GM21786 (cell line): Measurements from ENCODE around the gene B4GALT1.
A peak's percentile ranks its signal among the peaks of the same experiment; 100 is the strongest.

Experiments
- ATAC-seq: cut with Tn5 transposase; IDR thresholded peaks from one replicate; pipeline ENCODE4 v1.9.1; 2021; ENCODE audit not compliant: unreplicated experiment

B4GALT1 gene

DNA sequence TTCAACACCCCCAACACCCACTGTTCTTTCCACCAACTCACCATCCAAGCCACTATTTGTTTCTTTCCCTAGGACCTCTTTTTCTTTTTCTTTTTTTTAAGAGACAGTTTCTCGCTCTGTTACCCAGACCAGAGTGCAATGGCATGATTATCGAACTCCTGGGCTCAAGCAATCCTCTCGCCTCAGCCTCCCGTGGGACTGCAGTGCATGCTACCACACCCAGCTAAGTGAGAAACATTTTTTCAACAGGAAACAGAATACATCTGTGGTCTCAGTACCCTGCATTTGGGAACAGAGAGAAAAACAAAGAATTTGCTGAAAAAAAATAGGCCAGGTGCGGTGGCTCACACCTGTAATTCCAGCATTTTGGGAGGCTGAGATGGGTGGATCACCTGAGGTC, 24.6 kb downstream of the B4GALT1 start:
- peak; percentile 35 for ATAC-seq

DNA sequence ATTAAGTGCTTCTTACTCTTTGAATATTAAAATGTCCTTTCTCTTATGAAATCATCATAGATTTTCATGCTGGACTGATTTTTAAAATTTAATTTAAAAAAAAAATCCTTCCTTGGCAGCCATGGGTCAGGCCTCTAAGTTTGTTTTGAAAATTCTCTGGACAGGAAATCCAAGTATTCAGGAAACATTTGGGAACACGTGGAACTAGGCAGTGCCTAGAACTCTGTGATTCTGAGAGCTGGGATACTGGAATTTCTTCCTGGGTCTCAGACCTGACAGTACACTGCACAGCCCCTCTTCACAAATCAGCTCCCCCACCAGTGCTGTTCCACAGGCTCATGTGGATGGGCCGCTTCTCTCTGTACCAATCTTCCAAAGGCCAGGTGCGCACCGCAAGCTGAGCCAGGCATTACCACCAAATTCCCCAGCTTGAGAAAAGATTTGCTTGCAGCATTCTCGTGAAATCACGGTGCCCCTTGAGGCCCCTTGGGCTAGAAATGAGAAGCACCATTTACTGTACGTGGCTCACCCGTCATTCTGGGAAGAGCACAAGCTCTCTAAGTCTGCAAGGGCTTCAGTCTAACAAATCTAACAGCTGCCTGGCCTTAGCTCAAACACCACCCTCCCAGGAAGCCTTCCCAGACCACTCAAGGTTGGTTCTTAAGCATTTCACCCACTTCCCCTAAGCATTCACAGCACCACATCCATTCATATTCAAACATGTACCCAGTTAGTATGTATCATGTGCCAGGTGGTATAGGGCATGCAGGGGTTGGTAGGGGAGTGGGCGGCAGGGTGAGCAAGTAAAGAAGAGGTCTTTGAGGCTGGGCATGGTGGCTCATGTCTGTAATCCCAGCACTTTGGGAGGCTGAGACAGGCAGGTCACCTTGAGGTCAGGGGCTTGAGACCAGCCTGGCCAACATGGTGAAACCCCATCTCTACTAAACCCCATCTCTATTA, 26.5 kb downstream of the B4GALT1 start:
- ATAC-seq = no peak

DNA sequence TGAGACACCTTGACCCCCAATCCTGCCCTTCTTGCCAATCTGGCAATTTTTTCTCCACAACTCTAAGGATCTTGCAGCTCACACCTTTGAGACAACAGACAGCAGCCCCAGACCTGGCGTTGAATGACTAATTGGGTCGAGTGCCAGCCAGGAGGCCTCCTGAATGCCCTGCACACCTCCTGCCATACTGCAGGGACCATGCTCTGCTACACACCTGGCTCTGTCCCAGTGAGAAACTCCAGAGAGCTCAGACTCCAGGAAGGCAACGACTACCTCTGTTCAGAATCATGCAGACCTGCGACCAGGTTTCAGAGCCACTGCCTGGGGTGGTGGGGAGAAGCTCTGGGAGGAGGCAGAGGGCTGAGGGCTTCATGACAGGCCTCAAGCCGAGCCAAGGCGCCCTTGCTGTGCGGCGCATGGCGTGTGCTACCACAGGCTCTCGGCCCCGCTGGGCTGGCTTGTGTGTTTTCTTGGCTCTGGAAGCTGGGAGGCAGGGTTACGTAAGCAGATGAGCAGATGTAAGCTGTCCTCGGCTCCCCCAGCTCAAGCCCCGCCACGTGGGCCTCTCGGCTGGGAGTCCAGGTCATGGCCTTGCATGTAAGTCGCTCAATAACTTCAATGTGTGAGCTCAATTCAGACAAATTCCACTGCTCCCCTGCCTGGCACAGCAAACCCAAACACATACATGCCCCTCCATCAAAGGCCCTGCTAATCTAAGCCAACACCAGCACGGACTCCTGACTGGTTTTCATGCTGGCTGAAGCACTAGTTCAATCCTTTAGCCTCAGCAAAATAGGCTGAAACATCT, 27.5 kb downstream of the B4GALT1 start:
- no peak for ATAC-seq

DNA sequence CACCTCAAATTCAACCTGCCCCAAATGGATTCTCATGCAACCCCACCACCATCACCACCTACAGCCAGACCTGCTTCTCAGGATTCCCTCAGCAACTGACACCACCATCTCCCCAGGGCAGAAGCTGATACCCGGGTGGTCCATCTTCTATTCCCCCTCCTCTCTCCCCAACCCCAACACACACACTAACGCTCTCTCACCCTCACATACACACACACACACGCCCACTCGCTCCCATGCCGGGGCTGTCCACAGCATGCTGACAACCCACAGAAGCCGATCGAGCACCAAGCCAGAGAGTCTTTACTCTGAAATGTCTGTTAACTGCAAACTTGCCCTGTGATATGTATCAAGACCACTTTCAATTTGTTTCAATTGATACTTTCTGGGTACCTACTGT, 28.4 kb downstream of the B4GALT1 start:
- no peak for ATAC-seq

DNA sequence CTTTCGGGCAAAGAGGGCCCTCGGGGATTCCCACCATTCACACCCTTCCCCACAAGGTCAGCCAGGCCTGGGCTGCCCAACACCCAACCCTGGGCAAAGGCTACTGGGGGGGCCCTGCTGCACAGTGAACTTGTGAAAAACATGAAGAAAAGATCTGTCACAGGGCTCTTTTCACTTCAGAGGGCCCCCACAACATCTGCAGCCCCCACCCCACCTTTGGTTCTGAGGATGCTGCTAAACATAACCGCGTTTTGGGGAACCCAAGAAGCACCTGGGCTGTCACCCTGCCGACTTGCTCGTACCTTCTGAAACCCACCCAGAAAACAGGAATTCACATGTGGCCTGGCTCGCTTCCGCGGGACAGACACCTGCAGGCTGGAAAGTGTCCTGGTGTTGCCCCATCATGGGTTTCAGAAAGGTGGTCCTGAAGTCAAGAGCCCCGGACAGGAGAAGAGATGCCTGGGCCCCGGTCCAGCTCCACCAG, 29.3 kb downstream of the B4GALT1 start:
- ATAC-seq = peak; percentile 23

DNA sequence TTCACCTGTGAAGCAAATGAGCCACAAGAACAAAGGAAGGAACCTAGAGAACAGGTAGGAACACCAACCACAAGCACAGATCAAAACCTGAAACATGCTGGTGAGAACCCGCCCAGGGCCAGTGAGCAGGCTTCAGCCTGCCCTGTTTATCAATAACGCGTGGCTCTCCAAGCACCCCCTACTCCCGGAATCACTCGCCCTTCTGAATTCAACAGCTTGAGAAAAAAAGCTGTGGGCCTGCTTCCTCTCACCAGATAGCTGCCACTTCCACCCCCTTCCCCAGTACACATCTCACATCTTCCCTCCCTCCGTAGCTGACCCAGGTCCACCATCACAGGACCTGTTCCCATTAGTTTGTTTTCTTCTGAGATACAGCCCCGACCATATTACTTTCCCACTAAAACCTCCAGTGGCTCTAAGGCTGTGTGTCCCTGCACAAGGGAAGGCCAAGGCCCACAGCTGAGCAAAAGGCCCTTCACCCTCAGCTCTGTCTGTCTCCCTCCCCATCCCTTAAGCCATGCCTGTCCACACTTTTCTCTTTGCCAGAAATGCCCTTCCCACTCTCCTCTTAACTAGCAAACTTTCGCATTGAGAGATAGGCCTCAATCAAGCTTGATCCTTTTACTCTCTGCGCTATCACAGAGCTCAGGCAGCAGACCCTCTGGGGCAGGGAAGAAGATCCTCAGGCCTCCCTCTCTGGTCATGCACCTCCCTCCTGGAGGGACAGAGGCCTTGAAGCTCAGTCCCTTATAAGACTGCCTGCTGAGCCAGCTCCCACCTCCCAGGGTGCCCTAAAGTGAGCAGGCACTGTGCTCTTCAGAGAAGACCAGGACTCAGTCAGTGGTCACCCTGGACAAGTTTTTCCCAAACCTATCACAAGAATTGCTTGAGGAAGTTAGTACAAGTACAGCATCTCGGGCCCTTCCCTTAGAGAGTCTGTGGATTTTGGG, 30.1 kb downstream of the B4GALT1 start:
- no peak for ATAC-seq

DNA sequence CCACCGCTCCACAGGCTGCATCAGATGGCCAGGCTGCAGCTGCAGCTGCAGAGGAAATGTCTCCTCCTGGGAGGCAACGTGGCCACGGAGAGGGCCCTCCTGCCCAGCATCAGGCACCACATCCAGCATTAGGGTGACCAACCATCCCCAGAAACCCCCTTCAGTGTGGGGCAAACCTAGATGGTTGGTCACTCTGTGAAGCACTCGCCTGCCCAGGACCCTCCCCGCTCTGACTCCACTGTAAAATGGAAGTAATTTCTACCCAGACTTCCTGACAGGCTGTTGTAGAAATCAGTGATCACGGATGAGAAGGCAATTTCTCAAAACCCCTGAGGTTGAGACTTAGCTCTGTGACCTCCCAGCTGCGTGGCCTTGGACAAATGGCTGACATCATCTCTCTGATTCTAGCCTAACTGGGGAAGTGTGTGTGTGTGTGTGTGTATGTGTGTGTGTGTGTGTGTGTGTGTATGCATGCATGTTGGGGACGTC, 31.6 kb downstream of the B4GALT1 start:
- ATAC-seq = no peak

DNA sequence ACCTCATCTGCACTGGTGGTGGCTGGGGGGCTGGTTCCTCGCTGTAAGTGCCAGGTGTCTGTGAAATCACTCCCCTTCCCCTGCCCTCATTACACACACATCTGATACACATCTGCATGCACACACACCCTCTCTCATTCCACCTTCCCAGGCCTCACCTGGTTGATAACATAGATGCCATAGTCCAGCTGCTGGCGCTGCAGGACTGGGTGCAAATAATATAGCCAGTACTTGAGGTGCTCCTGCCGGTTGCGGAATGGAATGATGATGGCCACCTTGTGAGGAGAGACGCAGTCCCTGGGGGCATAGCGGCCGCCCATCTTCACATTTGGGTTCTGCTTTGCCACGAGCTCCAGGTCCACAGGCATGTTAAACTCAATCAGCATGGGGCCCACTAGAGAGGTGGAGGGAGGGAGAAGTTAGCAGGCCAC, 32.1 kb downstream of the B4GALT1 start:
- no peak for ATAC-seq

DNA sequence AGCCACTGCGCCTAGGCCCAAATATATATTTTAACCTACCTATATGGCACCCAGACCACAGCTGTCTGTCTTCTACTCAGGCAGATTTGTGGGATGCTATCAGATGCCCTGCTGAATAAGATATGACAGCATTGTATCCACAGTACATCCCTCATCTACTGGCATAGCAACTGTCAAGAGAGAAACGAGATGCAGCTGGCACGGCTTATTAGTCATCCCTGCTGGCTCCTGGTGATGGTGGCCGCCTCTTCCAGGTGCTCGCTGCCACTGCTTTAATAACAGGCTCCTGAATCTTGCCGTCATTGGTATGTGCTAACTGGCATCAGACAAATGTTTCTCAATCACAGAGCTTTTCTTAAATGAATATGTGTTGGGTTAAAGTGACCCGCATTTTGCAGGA, 34.0 kb downstream of the B4GALT1 start:
- ATAC-seq = no peak

DNA sequence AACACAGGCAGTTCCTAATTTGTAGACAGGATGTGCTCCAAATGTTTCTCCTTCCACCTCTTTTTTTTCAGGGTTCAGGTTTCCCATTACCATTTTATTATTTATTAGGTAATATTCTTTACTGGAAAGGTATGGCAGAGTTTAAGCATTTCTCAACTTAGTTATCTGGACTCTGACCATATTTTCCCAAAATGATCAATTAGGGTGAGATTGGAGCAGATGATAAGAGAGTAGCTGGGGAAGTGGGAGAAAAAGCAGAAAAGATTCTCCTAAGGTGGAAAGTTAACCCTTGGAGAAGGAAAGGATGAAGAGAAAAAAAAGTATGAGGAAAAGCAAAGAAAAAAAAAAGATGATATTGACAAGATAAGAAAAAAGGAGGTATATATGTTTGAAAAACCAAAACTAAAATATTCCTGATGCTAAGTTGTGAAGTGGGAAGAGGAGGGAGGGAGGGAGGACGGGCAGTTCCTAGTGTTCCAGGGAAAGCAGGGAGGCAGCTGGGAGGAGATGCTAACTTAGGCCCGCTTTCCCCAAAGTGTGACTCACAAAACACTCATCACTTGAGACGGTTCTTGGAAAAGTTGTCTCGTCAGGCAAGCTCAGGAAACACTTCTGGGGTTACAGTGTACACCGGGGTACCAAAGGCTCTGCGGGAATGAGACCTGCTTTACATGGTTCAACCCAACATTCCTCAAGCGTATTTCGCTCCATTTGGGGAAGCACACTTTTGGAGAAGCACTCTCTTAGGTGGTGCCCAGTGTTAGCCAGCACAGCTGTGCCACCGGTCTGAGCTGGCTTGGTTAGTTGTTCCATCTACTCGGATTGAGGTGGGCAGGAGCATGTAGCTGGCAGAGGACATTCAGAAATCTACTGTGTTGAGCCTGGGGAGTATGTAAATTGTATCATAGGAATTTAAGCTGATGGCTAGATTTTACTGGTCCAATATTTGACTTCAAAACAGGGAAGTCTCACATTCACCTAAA, 35.1 kb downstream of the B4GALT1 start:
- no peak for ATAC-seq

DNA sequence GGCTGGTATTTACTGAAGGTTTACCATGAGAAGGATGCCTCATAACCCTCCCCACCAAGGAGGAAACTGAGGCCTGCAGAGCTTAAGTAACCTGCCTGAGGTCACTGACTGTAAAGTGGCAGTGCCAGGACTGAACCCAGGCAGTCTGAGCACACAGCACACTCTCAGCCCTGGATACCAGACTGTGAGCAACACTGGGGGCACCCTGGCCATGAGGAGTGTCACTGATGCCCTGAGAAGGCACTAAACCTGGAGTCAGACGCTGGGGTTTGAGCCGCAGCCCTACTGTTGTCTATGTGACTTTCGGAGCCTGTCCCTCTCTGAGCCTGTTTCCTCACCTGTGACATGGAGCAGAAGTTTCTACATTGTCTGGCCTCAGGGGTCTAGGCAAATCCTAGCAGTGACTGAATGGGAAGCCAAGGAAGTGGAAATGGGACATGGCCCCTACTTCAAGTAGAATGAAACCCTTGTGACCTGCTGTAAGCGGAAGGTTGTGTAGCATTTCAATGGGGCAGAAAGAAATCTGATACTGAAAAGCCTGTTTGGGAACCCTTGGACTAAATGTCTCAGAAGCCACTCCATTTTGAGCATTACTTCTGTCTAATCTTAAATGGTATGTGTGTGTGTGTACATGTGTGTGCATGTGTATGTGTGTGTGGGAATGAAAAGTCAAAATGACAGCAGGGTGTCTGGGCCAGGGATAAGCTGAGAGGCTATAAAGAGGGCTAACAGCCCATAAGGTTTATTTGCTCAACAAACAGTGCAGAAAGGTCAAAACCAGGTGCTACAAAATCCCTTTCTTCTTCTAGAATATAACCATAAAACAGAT, 36.0 kb downstream of the B4GALT1 start:
- no peak for ATAC-seq

DNA sequence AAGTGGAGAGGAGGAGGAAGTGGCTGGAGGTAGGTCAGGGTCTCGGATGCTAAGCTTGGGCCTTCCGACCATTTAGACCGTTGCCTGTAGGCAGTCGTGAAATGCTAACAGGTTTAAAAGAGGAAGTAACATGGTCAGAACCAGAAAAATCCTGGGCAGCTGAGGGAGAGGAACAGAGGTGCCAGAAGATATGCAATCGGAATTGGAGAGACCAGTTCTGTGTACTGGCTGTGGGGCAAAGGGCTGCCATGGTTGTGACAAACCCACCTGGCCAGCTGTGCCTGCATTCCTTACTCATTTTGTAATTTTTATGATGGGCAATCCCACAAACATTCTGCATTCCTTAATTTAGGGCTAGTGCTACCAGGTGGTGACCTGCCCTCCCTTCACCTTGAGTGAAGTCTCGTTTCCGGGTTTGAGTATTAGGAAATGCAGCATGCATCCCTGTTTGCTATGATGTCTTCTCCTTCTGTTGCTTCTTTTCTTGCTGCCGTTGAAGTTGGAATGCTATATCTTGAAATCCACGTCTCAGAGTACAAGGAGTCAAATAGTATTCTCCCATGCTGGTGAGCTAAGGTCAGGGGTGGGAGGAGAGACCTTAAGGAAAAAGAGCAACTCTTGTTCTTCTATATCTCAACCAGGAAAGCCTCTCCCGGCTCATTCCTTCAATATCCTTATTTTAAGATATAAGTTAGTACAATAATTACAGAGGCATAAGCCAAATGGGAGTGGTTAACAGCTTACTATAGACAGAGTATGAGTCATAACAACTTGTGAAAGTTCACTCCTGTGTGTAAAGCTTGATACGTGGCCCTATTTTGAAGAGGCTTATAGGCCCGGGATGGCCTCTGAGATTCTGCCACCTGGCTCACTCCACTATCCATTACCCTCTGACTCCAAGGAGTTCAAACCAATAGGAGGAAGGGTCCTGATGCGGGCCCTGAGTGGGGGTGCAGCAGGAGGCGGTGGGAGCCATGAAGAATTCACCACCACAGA, 37.0 kb downstream of the B4GALT1 start:
- peak; percentile 83 for ATAC-seq

DNA sequence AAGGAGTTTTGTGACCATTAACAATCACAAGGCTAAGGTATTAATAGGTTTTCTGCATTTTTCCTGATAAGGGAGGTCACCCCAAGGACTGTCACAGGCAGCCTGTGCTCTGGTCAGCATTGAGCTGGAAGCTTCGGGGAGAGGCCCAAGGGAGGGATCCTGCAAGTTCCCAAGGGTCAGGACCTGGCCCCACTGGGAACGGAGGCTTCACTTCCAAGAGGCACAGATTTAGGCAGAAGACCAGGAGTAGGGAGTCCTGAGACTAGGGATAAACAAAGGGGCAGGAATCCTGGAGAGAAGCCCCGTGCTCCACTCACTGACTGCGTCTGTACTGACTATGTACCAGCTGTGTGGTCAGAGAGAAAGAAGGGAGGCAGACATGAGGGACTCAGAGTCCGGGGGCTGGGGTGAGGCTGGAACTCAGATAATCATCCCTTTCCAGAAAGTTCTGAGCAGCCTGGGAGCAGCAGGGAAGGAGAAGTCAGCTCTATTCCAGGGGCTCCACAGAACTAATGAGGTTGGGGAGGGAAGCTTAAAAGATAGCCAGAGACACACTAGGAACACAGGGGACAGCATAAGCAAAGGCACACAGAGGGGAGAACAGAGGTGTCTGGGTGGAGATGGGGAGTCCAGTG, 37.8 kb downstream of the B4GALT1 start:
- ATAC-seq = no peak

DNA sequence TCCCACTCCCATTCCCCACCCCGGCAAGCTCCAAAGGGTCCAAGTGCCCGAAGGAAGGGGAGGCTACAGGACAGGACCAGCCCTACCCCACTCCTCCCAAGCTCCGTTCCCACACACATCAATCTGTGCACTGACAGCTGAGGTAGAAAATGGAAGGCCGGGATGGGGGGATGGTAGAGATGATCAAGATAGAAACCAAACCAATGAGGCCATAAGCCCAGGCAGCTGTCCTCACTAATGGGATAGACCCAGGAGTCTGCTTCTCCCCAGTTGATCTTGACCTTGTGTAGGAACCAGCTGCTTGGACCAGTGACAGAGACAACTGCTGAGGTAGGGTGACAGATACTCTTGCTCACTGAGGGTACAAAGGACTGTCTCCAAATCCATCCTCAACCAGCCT, 38.6 kb downstream of the B4GALT1 start:
- no peak for ATAC-seq

DNA sequence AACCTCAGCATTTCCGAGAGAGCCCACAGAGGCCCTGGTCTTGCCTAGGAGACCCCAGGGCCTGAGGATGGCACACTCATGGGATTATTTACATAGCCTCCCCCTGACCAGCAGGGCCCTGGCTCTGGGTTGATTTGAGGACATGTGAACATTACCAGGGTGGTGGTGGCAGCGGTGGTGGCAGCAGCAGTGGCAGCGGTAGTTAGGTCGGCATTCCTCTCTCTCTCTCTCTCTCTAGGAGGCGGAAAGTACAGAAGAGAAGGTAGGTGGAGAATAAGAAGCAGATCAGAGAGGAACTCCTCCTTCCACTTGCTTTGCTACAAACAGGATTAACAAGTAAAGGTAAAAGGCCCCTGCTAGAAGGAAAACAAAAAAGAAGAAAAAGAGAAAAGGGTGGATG, 39.3 kb downstream of the B4GALT1 start:
- no peak for ATAC-seq

DNA sequence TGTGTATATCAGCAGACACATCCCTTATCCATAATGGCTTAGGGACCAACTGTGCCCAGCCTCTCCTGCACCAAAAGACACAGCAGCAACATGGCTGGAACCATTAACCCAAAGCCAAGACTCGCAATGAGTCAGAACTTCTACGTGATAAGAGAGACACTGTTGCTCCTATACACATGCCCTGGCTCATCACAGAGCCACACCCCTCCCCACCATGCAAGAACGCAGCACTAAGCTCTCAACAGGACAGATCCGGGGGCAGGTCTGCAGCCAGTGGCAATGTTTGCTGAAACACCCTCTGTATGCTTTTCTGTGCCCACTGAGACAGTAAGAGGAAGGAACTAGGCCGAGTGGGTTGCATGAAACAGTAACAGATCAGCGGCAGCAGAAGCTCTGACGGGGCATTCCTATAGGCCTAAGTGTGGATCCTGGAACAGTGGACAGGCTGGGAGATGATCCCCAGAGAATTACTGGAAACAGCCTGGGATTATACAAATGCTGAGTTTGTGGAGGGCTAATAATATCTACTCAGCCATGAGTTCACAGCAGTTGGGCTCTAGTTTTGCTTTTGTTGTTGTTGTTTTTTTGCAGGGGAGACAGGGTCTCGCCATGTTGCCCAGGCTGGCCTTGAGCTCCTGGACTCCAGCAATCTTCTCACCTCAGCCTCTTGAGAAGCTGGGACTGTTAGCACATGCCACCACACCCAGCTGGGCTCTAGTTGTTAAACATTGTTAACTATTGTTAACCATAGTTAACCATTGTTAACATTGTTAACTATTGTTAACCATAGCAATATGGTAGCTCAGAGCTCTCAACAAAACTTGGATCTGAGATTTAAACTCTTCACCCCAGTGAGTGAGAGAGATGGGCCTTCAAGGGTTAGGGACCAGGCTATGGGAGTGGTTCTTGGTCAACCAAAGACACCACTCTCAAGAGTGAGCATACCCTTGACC, 41.0 kb downstream of the B4GALT1 start:
- peak; percentile 25 for ATAC-seq
